Activated T-cell treated with anti-CD3 and anti-CD28 coated beads, Interleukin-2, amount 50 U/mL, for 24 hours (primary cell): ENCODE results near the gene ECHS1.
A peak's percentile ranks its signal among the peaks of the same experiment; 100 is the strongest.

Experiments used
- DNase-seq: peaks from one replicate; pipeline ENCODE4 v3.0.0-alpha.2; 2020
- H3K27ac Mint-ChIP-seq: 2 replicates; pipeline ENCODE4 v1.8.0; 2020; ENCODE audit warnings: mild to moderate bottlenecking, mixed read lengths
- H3K27me3 Mint-ChIP-seq: 2 replicates; pipeline ENCODE4 v1.8.0; 2020; ENCODE audit warnings: mixed read lengths
- H3K36me3 Mint-ChIP-seq: 2 replicates; pipeline ENCODE4 v1.8.0; 2020; ENCODE audit warnings: low read depth, mixed read lengths
- H3K4me1 Mint-ChIP-seq: 2 replicates; pipeline ENCODE4 v1.8.0; 2020; ENCODE audit warnings: low read depth, mixed read lengths
- H3K4me3 Mint-ChIP-seq: 2 replicates; pipeline ENCODE4 v1.8.0; 2020; ENCODE audit warnings: mild to moderate bottlenecking, moderate library complexity, mixed read lengths
- H3K9me3 Mint-ChIP-seq: 2 replicates; pipeline ENCODE4 v1.8.0; 2020; ENCODE audit warnings: mixed read lengths

The ECHS1 gene

DNA sequence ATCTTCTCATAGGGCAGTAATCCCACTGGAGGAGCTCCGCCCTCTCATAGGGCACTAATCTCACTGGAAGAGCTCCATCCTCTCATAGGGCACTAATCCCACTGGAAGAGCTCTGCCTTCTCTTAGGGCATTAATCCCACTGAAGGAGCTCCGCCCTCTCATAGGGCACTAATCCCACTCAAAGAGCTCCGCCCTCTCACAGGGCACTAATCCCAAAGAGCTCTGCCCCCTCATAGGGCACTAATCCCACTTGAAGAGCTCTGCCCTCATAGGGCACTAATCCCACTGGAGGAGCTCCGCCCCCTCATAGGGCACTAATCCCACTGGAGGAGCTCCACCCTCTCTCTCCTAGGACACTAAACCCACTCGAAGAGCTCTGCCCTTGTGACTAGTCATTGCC is 11.9 kb downstream of the ECHS1 start:
- Mint-ChIP-seq H3K4me3 (no peak overlapping the region), H3K36me3 (peaks cover 50% of the 10 kb centered on the region), H3K9me3 (no peaks in the 10 kb centered on the region), H3K4me1 (peaks cover 13% of the 10 kb centered on the region), H3K27ac (peak overlapping the region; percentile 76), H3K27me3 (no peaks in the 10 kb centered on the region)
- no peak for DNase-seq

GRCh38 chr10:133359972-133360610 is 13.1 kb downstream of the ECHS1 start:
- no peak overlapping the region for H3K4me3 Mint-ChIP-seq
- H3K4me1 Mint-ChIP-seq = peaks cover 16% of the 10 kb centered on the region
- no peaks in the 10 kb centered on the region for H3K9me3 Mint-ChIP-seq
- H3K36me3 Mint-ChIP-seq = peaks cover 48% of the 10 kb centered on the region
- no peak overlapping the region for H3K27ac Mint-ChIP-seq
- no peak for DNase-seq
- H3K27me3 Mint-ChIP-seq = no peaks in the 10 kb centered on the region

- H3K4me3 Mint-ChIP-seq = no peak overlapping the region
- no peaks in the 10 kb centered on the region for H3K9me3 Mint-ChIP-seq
- peaks cover 43% of the 10 kb centered on the region for H3K36me3 Mint-ChIP-seq
- H3K27me3 Mint-ChIP-seq = no peaks in the 10 kb centered on the region
- H3K4me1 Mint-ChIP-seq = peaks cover 16% of the 10 kb centered on the region
- H3K27ac Mint-ChIP-seq = no peak overlapping the region
- DNase-seq = peak; percentile 41
These were observed 13.6 kb downstream of the ECHS1 start for GRCh38 chr10:133359554-133359971.

DNA sequence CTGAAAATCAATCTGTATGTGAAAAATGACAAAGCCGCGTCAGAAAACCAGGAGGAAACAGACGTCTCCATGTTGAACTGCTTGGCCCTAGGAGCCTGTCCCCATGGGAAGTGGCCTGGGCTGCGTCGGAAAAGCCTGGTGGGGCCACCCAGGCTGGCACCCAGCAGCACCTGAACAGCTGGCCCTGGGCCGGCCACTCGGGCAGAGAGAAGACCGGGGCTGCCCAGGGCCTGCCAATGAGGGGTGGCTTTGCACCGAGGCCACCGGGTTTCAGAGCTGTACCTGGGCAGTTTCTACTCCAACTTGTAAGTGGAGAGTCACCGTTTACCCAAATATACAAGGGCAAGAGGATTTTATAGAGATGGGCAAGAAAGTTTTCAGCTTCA is 14.2 kb downstream of the ECHS1 start:
- no peak overlapping the region for H3K4me3 Mint-ChIP-seq
- DNase-seq = no peak

GRCh38 chr10:133358162-133358924 is 14.8 kb downstream of the ECHS1 start:
- no peaks in the 10 kb centered on the region for H3K27me3 Mint-ChIP-seq
- no peak for DNase-seq
- no peak overlapping the region for H3K27ac Mint-ChIP-seq
- H3K9me3 Mint-ChIP-seq = no peaks in the 10 kb centered on the region
- peaks cover 34% of the 10 kb centered on the region for H3K36me3 Mint-ChIP-seq
- H3K4me3 Mint-ChIP-seq = no peak overlapping the region
- peaks cover 16% of the 10 kb centered on the region for H3K4me1 Mint-ChIP-seq

More for the DNA sequence above, 14.2 kb downstream of the ECHS1 start:
- Mint-ChIP-seq H3K4me1 (peaks cover 16% of the 10 kb centered on the region), H3K27ac (no peak overlapping the region), H3K27me3 (no peaks in the 10 kb centered on the region), H3K36me3 (peaks cover 37% of the 10 kb centered on the region), H3K9me3 (no peaks in the 10 kb centered on the region)

DNA sequence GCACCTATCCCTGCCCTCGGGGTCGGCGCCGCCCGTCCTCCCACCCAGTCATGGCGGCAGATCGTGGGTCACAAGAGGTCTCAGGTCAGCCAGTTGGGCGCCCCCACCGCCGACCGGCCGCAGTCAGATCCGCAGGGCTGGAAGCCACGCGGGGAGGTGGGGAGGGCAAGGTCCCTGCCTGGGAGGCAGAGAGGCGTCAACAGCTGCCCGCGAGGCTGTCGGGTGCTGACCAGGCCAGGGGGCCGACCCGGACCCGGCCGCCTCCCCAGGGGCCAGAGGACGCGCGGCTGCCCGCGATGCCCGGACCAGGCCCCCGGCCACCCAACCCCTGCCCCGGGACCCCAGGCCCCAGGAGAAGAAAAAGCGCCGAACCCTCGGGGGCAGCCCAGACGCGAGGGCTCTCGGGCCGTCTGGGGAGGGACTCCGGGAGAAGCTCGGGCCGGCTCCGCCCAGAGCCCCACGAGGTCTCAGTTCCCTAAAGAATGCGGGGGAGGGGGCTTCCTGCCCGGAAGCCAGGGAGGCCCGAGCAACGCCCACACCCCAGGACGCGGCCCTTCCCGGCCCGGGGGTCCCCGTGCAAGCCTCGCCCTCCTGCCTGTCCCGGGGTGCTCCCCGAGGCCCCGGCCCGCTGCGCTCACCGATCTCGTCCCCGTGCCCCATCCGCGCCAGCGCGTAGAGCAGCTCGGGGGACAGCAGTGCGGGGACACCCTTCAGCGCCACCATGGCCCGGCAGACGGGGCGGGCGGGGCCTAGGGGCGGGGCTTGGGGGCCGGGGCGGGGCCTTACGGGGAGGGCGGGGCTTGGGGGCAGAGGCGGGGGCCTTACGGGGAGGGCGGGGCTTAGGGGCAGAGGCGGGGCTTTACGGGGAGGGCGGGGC is 15.6 kb downstream of the ECHS1 start, which contains the start of gene FUOM:
Gene FUOM, minus strand, starts transcription at position 735 of the 877 bp plus-strand sequence. Its CDS starts 12 bp downstream, at position 723.
- DNase-seq = peak; percentile 91
- Mint-ChIP-seq H3K4me3 (peak within 1 kb of the TSS; percentile 88), H3K9me3 (no peaks in the 10 kb centered on the region), H3K36me3 (peaks cover 26% of the 10 kb centered on the region), H3K4me1 (peaks cover 16% of the 10 kb centered on the region), H3K27me3 (no peaks in the 10 kb centered on the region), H3K27ac (peak within 1 kb of the TSS; percentile 83)

- Mint-ChIP-seq H3K9me3 (no peaks in the 10 kb centered on the region), H3K4me3 (peak overlapping the region; percentile 88), H3K36me3 (peaks cover 18% of the 10 kb centered on the region), H3K27ac (peak overlapping the region; percentile 79), H3K4me1 (peaks cover 10% of the 10 kb centered on the region), H3K27me3 (no peaks in the 10 kb centered on the region)
- DNase-seq = no peak
These were observed 16.4 kb downstream of the ECHS1 start for GRCh38 chr10:133356549-133357284.

DNA sequence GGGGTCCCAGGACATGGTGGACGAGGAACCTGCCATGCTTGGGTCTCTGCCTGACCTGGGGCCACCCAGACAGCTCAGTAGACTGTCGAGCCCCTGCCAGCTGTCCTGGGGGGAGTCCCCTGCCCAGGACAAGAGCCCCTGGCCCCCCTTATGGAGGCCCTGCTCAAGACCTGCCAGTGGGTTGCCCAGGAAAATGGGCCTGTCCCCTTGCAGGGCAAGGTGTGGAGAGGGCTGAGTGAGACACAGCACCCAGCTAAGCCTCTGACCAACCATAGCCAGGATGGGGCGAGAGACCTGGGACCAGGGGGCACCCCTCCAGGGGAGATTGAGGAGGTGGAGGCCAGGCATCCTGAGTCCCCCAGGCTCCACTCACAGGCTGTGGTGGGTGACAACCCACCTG is 17.2 kb downstream of the ECHS1 start:
- H3K9me3 Mint-ChIP-seq = no peaks in the 10 kb centered on the region
- no peaks in the 10 kb centered on the region for H3K27me3 Mint-ChIP-seq
- H3K27ac Mint-ChIP-seq = peak overlapping the region; percentile 44
- peak overlapping the region; percentile 88 for H3K4me3 Mint-ChIP-seq
- DNase-seq = no peak
- peaks cover 13% of the 10 kb centered on the region for H3K36me3 Mint-ChIP-seq
- peaks cover 6% of the 10 kb centered on the region for H3K4me1 Mint-ChIP-seq

DNA sequence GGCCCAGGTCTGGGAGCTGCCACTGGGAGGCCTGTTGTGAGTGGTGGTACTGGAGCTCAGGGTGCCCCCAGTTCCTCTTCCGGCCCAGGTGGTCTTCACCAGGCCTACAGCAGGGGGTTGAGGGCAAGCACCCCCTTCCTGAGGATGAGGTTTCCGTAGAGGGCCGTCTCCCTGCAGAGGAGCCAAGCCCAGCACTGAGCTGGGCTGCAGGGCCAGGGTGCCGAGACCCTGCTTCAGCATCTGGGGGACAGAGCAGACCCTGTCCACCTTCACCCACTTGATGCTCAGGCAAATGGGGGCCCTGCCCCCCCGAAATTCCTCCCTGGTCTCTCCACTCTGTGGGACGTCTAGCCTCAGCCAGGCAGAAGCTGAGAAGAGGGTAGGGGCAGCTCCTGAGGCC is 17.9 kb downstream of the ECHS1 start:
- Mint-ChIP-seq H3K4me3 (no peak overlapping the region), H3K9me3 (no peaks in the 10 kb centered on the region), H3K36me3 (peaks cover 13% of the 10 kb centered on the region), H3K27me3 (no peaks in the 10 kb centered on the region), H3K4me1 (peaks cover 6% of the 10 kb centered on the region), H3K27ac (no peak overlapping the region)
- DNase-seq = no peak

GRCh38 chr10:133354672-133355240 is 18.4 kb downstream of the ECHS1 start:
- Mint-ChIP-seq H3K4me1 (peaks cover 6% of the 10 kb centered on the region), H3K36me3 (peaks cover 13% of the 10 kb centered on the region), H3K27ac (no peak overlapping the region), H3K27me3 (no peaks in the 10 kb centered on the region), H3K9me3 (no peaks in the 10 kb centered on the region), H3K4me3 (no peak overlapping the region)
- no peak for DNase-seq

DNA sequence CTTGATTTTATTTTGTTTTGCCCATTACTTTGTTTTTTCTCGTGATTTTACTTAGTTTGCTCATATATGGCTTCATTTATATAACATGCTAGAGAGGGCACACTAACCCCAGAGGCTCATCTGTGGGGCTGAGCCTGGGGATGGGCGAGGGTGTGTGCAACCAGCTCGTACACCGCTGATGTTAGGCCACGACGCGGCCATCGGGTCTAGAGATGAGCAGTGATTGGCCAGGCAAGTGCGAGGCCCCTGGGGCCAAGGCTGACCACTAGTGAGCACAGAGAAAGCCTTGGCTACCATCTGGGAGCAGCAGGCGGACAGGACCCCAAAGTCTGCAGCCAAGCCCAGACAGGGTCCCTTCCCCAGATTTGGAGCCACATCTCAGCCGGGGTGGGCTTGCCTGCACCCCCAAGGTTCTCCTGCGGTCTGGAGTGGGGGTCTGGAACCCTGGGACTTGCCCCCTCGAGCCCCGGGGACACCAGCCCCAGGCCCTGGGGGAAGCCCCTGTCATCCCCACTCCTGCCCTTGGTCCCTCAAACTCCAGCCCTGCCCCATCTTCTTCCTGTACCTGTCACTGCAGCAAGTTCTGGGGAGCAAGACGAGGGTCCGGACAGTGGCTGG is 19.1 kb downstream of the ECHS1 start:
- H3K27ac Mint-ChIP-seq = no peak overlapping the region

DNA sequence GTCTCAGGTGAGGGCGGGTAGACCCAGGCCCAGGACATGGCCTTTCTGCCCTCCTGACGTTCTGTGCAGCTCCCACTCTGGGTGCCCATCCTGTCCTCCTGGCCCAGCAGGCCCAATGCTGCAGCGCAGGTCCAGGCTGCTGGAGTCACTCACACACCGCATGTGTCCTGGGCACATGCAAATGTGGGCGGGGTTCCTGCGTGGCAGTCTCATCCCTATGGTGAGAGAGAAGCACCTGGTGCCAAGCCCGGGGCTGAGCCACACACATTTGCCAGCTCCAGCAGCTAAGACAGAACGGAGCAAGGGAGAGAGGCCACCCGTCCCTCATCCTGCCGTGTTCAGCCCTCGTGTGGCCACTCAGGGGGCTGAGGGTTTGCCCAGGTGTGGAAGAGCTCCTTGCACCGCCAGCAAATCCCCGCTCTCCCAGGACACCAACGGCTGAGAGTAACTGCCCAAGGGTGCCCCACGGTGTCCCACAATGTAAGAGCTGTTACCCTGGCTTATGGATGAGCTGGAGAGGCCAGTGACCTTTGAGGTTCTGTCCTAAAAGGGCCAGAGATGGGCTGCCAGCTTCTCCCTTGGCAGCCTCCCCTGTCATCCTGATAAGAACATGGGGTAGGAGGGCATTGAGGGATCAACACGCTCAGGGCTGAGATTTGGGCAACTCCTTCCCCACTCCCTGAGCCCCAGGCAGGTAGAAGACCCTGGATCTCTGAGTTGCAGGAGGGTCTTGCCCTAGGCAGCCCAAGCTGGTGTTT is 19.8 kb downstream of the ECHS1 start:
- Mint-ChIP-seq H3K36me3 (peaks cover 13% of the 10 kb centered on the region), H3K4me3 (no peak overlapping the region), H3K4me1 (peaks cover 10% of the 10 kb centered on the region), H3K27me3 (peaks cover 4% of the 10 kb centered on the region), H3K9me3 (no peaks in the 10 kb centered on the region), H3K27ac (no peak overlapping the region)
- DNase-seq = no peak

More for the DNA sequence above, 19.1 kb downstream of the ECHS1 start:
- Mint-ChIP-seq H3K9me3 (no peaks in the 10 kb centered on the region), H3K27me3 (peaks cover 3% of the 10 kb centered on the region), H3K4me3 (no peak overlapping the region), H3K36me3 (peaks cover 13% of the 10 kb centered on the region), H3K4me1 (peaks cover 8% of the 10 kb centered on the region)
- no peak for DNase-seq
